WTC11 (cell line): Measurements from ENCODE around the gene CFAP74. TPM values are rescaled to one million over a fixed set of nuclear protein-coding genes. Genes with fewer than 3 reads are reported as not detected.

ENCODE experiments used
- ATAC-seq: fragments of 200-7000 bp; cut with Tn5 transposase; 2 replicates; pipeline ENCODE4 v1.10.0; 2021; ENCODE audit warnings: mild to moderate bottlenecking, moderate library complexity
- CTCF ChIA-PET: fragments of 300-600 bp; sonication (Branson Sonifier 250); formaldehyde crosslinking; loops from one replicate; lab custom pipeline; 2021; ENCODE audit warnings: antibody characterized with exemption; lab: Charles Lee
- POLR2A ChIA-PET: fragments of 350-600 bp; sonication (Branson Sonifier 250); formaldehyde crosslinking; loops from one replicate; lab custom pipeline; 2021; ENCODE audit warnings: antibody characterized with exemption; lab: Charles Lee
- DNase-seq: peaks from one replicate; pipeline ENCODE4 v3.0.0; 2021; ENCODE audit warnings: low spot score
- H3K27ac Mint-ChIP-seq: 2 replicates; pipeline ENCODE4 v1.8.0; 2021; ENCODE audit warnings: mixed read lengths
- H3K27me3 Mint-ChIP-seq: 2 replicates; pipeline ENCODE4 v1.8.0; 2021; ENCODE audit warnings: low read depth, mild to moderate bottlenecking, moderate library complexity, mixed read lengths
- H3K36me3 Mint-ChIP-seq: 2 replicates; pipeline ENCODE4 v1.8.0; 2021; ENCODE audit warnings: mixed read lengths
- H3K4me1 Mint-ChIP-seq: 2 replicates; pipeline ENCODE4 v1.8.0; 2022; ENCODE audit warnings: mixed read lengths
- H3K4me3 Mint-ChIP-seq: 2 replicates; pipeline ENCODE4 v1.8.0; 2021; ENCODE audit warnings: mild to moderate bottlenecking, moderate library complexity, mixed read lengths
- H3K9me3 Mint-ChIP-seq: 2 replicates; pipeline ENCODE4 v1.8.0; 2021; ENCODE audit warnings: mixed read lengths
- ATF2 ChIP-seq: sonication (generic); formaldehyde crosslinking; IDR thresholded peaks from 2 replicates; pipeline ENCODE4 v1.8.1; 2022; ENCODE audit warnings: low read depth, missing genetic modification reagents, borderline replicate concordance
- ATF3 ChIP-seq: sonication (generic); formaldehyde crosslinking; conservative IDR thresholded peaks from 2 replicates; pipeline ENCODE4 v1.8.1; 2022; ENCODE audit warnings: mild to moderate bottlenecking, missing genetic modification reagents
- CREB1 ChIP-seq: sonication (generic); formaldehyde crosslinking; IDR thresholded peaks from 2 replicates; pipeline ENCODE4 v1.8.0; 2023; ENCODE audit warnings: mild to moderate bottlenecking, missing genetic modification reagents
- ERG ChIP-seq: fragments of 250-450 bp; sonication (Bioruptor Pico); IDR thresholded peaks from 2 replicates; pipeline ENCODE4 v1.8.0; 2021; ENCODE audit warnings: mild to moderate bottlenecking
- ETV6 ChIP-seq: sonication (generic); formaldehyde crosslinking; IDR thresholded peaks from 2 replicates; pipeline ENCODE4 v1.8.1; 2022; ENCODE audit warnings: mild to moderate bottlenecking, missing genetic modification reagents
- FOXP1 ChIP-seq: sonication (generic); formaldehyde crosslinking; IDR thresholded peaks from 2 replicates; pipeline ENCODE4 v1.8.0; 2022; ENCODE audit warnings: missing genetic modification reagents, mild to moderate bottlenecking, moderate library complexity, borderline replicate concordance
- GRHL2 ChIP-seq: fragments of 250-450 bp; sonication (Bioruptor Pico); IDR thresholded peaks from 2 replicates; pipeline ENCODE4 v1.8.0; 2022; ENCODE audit warnings: mild to moderate bottlenecking, moderate library complexity; ENCODE audit not compliant: insufficient replicate concordance, severe bottlenecking
- JUN ChIP-seq: sonication (generic); formaldehyde crosslinking; IDR thresholded peaks from 2 replicates; pipeline ENCODE4 v1.8.0; 2023; ENCODE audit warnings: mild to moderate bottlenecking, missing genetic modification reagents
- MAX ChIP-seq: sonication (generic); formaldehyde crosslinking; IDR thresholded peaks from 2 replicates; pipeline ENCODE4 v1.8.0; 2022; ENCODE audit warnings: mild to moderate bottlenecking, missing genetic modification reagents
- MYBL2 ChIP-seq: sonication (generic); formaldehyde crosslinking; IDR thresholded peaks from 2 replicates; pipeline ENCODE4 v1.8.1; 2023; ENCODE audit warnings: mild to moderate bottlenecking, moderate library complexity, missing genetic modification reagents
- RELA ChIP-seq: sonication (generic); formaldehyde crosslinking; IDR thresholded peaks from 2 replicates; pipeline ENCODE4 v1.8.1; 2022; ENCODE audit warnings: missing genetic modification reagents, mild to moderate bottlenecking, borderline replicate concordance
- SP1 ChIP-seq: sonication (generic); formaldehyde crosslinking; conservative IDR thresholded peaks from 2 replicates; pipeline ENCODE4 v1.8.1; 2022; ENCODE audit warnings: missing genetic modification reagents
- STAT6 ChIP-seq: sonication (generic); formaldehyde crosslinking; conservative IDR thresholded peaks from 2 replicates; pipeline ENCODE4 v1.8.1; 2023; ENCODE audit warnings: mild to moderate bottlenecking, low read depth, missing genetic modification reagents, moderate library complexity
- TCF7 ChIP-seq: sonication (generic); formaldehyde crosslinking; IDR thresholded peaks from 2 replicates; pipeline ENCODE4 v1.8.0; 2022; ENCODE audit warnings: mild to moderate bottlenecking, low read depth, missing genetic modification reagents, moderate library complexity
- ZNF121 ChIP-seq: sonication (generic); formaldehyde crosslinking; IDR thresholded peaks from 2 replicates; pipeline ENCODE4 v1.8.0; 2023; ENCODE audit warnings: missing genetic modification reagents
- ZNF512 ChIP-seq: sonication (generic); formaldehyde crosslinking; IDR thresholded peaks from 2 replicates; pipeline ENCODE4 v1.8.1; 2022; ENCODE audit warnings: missing genetic modification reagents, borderline replicate concordance
- total RNA-seq: library from RNA; stranded (reverse); gene quantifications from 3 replicates; pipeline ENCODE4 v1.2.3, GENCODE V29; 2021
- TF ChIP-seq, protein P1 (sequence below): fragments of 250-450 bp; sonication (Bioruptor Pico); IDR thresholded peaks from 2 replicates; pipeline ENCODE4 v1.9.0; 2021; ENCODE audit warnings: mild to moderate bottlenecking
- TF ChIP-seq, protein P2 (sequence below): sonication (generic); formaldehyde crosslinking; IDR thresholded peaks from 2 replicates; pipeline ENCODE4 v1.8.1; 2022; ENCODE audit warnings: mild to moderate bottlenecking, missing genetic modification reagents, moderate library complexity, borderline replicate concordance
- TF ChIP-seq, protein P3 (sequence below): fragments of 250-450 bp; sonication (Bioruptor Pico); IDR thresholded peaks from 2 replicates; pipeline ENCODE4 v2.1.2; 2022; ENCODE audit warnings: mild to moderate bottlenecking, moderate library complexity
- TF ChIP-seq, protein P4 (sequence below): sonication (generic); formaldehyde crosslinking; IDR thresholded peaks from 2 replicates; pipeline ENCODE4 v1.8.1; 2023; ENCODE audit warnings: mild to moderate bottlenecking, missing genetic modification reagents, moderate library complexity
- TF ChIP-seq, protein P5 (sequence below): sonication (generic); formaldehyde crosslinking; IDR thresholded peaks from 2 replicates; pipeline ENCODE4 v1.8.0; 2022; ENCODE audit warnings: mild to moderate bottlenecking, missing genetic modification reagents

CFAP74 gene
- total RNA-seq, 1 experiment from 2014 or later: 0.35 TPM

GRCh38 chr1:2039251-2039650 is 35.7 kb upstream of the CFAP74 start:
- peaks cover 3% of the 10 kb centered on the region; the same call in 1 of the 2 replicates for H3K27me3 Mint-ChIP-seq
- H3K4me3 Mint-ChIP-seq: no peak overlapping the region
- no peak for ATAC-seq
- no peaks in the 10 kb centered on the region for H3K36me3 Mint-ChIP-seq
- H3K27ac Mint-ChIP-seq: no peak overlapping the region
- H3K9me3 Mint-ChIP-seq: no peaks in the 10 kb centered on the region
- CTCF ChIA-PET: interaction anchor here (12.0 kb wide), 1 partner anchor 82 kb away, joined by 312 read pairs; no protein-coding TSS in a partner anchor
- TF ChIP-seq, protein P1, sequence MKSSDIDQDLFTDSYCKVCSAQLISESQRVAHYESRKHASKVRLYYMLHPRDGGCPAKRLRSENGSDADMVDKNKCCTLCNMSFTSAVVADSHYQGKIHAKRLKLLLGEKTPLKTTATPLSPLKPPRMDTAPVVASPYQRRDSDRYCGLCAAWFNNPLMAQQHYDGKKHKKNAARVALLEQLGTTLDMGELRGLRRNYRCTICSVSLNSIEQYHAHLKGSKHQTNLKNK (CRISPR knock-in tag): no peak
- TF ChIP-seq, protein P2, sequence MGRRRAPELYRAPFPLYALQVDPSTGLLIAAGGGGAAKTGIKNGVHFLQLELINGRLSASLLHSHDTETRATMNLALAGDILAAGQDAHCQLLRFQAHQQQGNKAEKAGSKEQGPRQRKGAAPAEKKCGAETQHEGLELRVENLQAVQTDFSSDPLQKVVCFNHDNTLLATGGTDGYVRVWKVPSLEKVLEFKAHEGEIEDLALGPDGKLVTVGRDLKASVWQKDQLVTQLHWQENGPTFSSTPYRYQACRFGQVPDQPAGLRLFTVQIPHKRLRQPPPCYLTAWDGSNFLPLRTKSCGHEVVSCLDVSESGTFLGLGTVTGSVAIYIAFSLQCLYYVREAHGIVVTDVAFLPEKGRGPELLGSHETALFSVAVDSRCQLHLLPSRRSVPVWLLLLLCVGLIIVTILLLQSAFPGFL (CRISPR knock-in tag): no peak
- TF ChIP-seq ZNF512 (CRISPR knock-in tag) (no peak), GRHL2 (no peak), ATF2 (CRISPR knock-in tag) (no peak), MAX (CRISPR knock-in tag) (no peak), CREB1 (CRISPR knock-in tag) (no peak), ERG (CRISPR knock-in tag) (no peak), SP1 (CRISPR knock-in tag) (no peak)
- TF ChIP-seq, protein P3, sequence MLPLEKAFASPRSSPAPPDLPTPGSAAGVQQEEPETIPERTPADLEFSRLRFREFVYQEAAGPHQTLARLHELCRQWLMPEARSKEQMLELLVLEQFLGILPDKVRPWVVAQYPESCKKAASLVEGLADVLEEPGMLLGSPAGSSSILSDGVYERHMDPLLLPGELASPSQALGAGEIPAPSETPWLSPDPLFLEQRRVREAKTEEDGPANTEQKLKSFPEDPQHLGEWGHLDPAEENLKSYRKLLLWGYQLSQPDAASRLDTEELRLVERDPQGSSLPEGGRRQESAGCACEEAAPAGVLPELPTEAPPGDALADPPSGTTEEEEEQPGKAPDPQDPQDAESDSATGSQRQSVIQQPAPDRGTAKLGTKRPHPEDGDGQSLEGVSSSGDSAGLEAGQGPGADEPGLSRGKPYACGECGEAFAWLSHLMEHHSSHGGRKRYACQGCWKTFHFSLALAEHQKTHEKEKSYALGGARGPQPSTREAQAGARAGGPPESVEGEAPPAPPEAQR (CRISPR knock-in tag): no peak
- TF ChIP-seq, protein P4, sequence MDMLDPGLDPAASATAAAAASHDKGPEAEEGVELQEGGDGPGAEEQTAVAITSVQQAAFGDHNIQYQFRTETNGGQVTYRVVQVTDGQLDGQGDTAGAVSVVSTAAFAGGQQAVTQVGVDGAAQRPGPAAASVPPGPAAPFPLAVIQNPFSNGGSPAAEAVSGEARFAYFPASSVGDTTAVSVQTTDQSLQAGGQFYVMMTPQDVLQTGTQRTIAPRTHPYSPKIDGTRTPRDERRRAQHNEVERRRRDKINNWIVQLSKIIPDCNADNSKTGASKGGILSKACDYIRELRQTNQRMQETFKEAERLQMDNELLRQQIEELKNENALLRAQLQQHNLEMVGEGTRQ (CRISPR knock-in tag): no peak
- POLR2A ChIA-PET: no interaction called here
- DNase-seq: no peak
- H3K4me1 Mint-ChIP-seq: no peaks in the 10 kb centered on the region

- H3K27me3 Mint-ChIP-seq: no peaks in the 10 kb centered on the region
- CTCF ChIA-PET: no interaction called here
- H3K36me3 Mint-ChIP-seq: no peaks in the 10 kb centered on the region
- no peak overlapping the region for H3K4me3 Mint-ChIP-seq
- DNase-seq: no peak
- H3K4me1 Mint-ChIP-seq: no peaks in the 10 kb centered on the region
- H3K9me3 Mint-ChIP-seq: no peaks in the 10 kb centered on the region
- ATAC-seq: no peak
- POLR2A ChIA-PET: no interaction called here
- no peak overlapping the region for H3K27ac Mint-ChIP-seq
- TF ChIP-seq RELA (CRISPR knock-in tag) (no peak), ZNF121 (no peak), ATF3 (CRISPR knock-in tag) (no peak), TCF7 (no peak), JUN (CRISPR knock-in tag) (no peak), ETV6 (CRISPR knock-in tag) (no peak), FOXP1 (no peak), MYBL2 (no peak), CREB1 (CRISPR knock-in tag) (no peak), STAT6 (CRISPR knock-in tag) (no peak)
- TF ChIP-seq, protein P5, sequence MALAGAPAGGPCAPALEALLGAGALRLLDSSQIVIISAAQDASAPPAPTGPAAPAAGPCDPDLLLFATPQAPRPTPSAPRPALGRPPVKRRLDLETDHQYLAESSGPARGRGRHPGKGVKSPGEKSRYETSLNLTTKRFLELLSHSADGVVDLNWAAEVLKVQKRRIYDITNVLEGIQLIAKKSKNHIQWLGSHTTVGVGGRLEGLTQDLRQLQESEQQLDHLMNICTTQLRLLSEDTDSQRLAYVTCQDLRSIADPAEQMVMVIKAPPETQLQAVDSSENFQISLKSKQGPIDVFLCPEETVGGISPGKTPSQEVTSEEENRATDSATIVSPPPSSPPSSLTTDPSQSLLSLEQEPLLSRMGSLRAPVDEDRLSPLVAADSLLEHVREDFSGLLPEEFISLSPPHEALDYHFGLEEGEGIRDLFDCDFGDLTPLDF: no peak
These were observed 34.6 kb upstream of the CFAP74 start for GRCh38 chr1:2038229-2038628.
